ENCODE data around the gene NADSYN1. TPM values are rescaled to one million over a fixed set of nuclear protein-coding genes. Genes with fewer than 3 reads are reported as not detected.

The NADSYN1 gene
- total and polyA plus RNA-seq, 4 donors, result 62.8 to 79.3 (median 65.0) TPM

- no peaks in the 10 kb centered on the region for H3K9me3 ChIP-seq (ENCODE audit: control insufficient read depth in 4 of 4, insufficient read depth in 3 of 4, low read length in 3 of 4)
- no peak overlapping the region for H3K27ac ChIP-seq (ENCODE audit: low read depth in 1 of 2, low read length in 1 of 2)
- DNase-seq (no peak), ATAC-seq (ENCODE audit: insufficient read depth, low FRiP score) (no peak)
- no peaks in the 10 kb centered on the region for H3K4me1 ChIP-seq (ENCODE audit: control insufficient read depth in 5 of 5, insufficient read depth in 5 of 5, low read length in 5 of 5)
- H3K36me3 ChIP-seq (ENCODE audit: control insufficient read depth in 4 of 4, insufficient read depth in 4 of 4, low read length in 4 of 4), result no peaks in the 10 kb centered on the region
- no peak overlapping the region for H3K4me3 ChIP-seq
- TF ChIP-seq, protein P1, sequence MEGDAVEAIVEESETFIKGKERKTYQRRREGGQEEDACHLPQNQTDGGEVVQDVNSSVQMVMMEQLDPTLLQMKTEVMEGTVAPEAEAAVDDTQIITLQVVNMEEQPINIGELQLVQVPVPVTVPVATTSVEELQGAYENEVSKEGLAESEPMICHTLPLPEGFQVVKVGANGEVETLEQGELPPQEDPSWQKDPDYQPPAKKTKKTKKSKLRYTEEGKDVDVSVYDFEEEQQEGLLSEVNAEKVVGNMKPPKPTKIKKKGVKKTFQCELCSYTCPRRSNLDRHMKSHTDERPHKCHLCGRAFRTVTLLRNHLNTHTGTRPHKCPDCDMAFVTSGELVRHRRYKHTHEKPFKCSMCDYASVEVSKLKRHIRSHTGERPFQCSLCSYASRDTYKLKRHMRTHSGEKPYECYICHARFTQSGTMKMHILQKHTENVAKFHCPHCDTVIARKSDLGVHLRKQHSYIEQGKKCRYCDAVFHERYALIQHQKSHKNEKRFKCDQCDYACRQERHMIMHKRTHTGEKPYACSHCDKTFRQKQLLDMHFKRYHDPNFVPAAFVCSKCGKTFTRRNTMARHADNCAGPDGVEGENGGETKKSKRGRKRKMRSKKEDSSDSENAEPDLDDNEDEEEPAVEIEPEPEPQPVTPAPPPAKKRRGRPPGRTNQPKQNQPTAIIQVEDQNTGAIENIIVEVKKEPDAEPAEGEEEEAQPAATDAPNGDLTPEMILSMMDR (IDR thresholded peaks at IDR 0.05; ENCODE audit: control extremely low read depth, extremely low read depth), result no peak
- H3K27me3 ChIP-seq (ENCODE audit: control insufficient read depth in 3 of 3, insufficient read depth in 3 of 3, low read length in 2 of 3), result no peaks in the 10 kb centered on the region
- H3K9ac ChIP-seq (ENCODE audit: insufficient read depth in 1 of 2, low read length in 2 of 2), result no peak overlapping the region
- 91 to 93% methylated on average over 7 of the region's 7 CpGs for WGBS, 2 donors
These were observed 89.4 kb downstream of the NADSYN1 start for GRCh38 chr11:71542382-71542781.

- Histone ChIP-seq H3K36me3 (ENCODE audit: control insufficient read depth in 4 of 4, insufficient read depth in 4 of 4, low read length in 4 of 4) (no peaks in the 10 kb centered on the region), H3K27ac (ENCODE audit: low read depth in 1 of 2, low read length in 1 of 2) (no peak overlapping the region), H3K9me3 (ENCODE audit: control insufficient read depth in 4 of 4, insufficient read depth in 3 of 4, low read length in 3 of 4) (no peaks in the 10 kb centered on the region), H3K27me3 (ENCODE audit: control insufficient read depth in 3 of 3, insufficient read depth in 3 of 3, low read length in 2 of 3) (no peaks in the 10 kb centered on the region), H3K9ac (ENCODE audit: insufficient read depth in 1 of 2, low read length in 2 of 2) (no peak overlapping the region), H3K4me3 (no peak overlapping the region), H3K4me1 (ENCODE audit: control insufficient read depth in 5 of 5, insufficient read depth in 5 of 5, low read length in 5 of 5) (no peaks in the 10 kb centered on the region)
- ATAC-seq (ENCODE audit: insufficient read depth, low FRiP score), result no peak
- WGBS, 2 donors, result 80 to 81% methylated on average over 15 of the region's 15 CpGs
- DNase-seq, result no peak
- TF ChIP-seq, protein P1 (IDR thresholded peaks at IDR 0.05; ENCODE audit: control extremely low read depth, extremely low read depth), result no peak
These were observed 90.1 kb downstream of the NADSYN1 start for GRCh38 chr11:71542879-71543777.

DNA sequence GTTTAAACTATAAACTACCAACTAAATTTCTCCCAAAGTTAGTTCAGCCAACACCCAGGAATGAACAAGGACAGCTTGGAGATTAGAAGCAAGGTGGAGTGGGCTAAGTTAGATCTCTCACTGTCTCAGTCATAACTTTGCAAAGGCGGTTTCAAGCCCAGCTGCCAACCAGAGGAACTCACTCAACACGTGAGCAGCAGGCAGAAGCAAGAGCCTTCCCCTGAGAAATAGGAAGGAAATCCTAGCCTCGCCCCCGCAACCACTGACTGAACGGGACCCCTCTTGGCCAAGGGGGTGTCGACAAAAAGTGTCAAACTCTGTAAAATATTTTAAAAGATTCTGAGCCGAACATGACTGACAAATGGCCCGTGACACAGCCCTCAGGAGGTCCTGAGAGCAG lies 90.9 kb downstream of the NADSYN1 start:
- ATAC-seq (ENCODE audit: insufficient read depth, low FRiP score), result no peak
- TF ChIP-seq, protein P1 (IDR thresholded peaks at IDR 0.05; ENCODE audit: control extremely low read depth, extremely low read depth), result no peak
- Histone ChIP-seq H3K9me3 (ENCODE audit: control insufficient read depth in 4 of 4, insufficient read depth in 3 of 4, low read length in 3 of 4) (no peaks in the 10 kb centered on the region), H3K27me3 (ENCODE audit: control insufficient read depth in 3 of 3, insufficient read depth in 3 of 3, low read length in 2 of 3) (no peaks in the 10 kb centered on the region), H3K4me3 (no peak overlapping the region), H3K9ac (ENCODE audit: insufficient read depth in 1 of 2, low read length in 2 of 2) (no peak overlapping the region), H3K27ac (ENCODE audit: low read depth in 1 of 2, low read length in 1 of 2) (no peak overlapping the region), H3K36me3 (ENCODE audit: control insufficient read depth in 4 of 4, insufficient read depth in 4 of 4, low read length in 4 of 4) (no peaks in the 10 kb centered on the region), H3K4me1 (ENCODE audit: control insufficient read depth in 5 of 5, insufficient read depth in 5 of 5, low read length in 5 of 5) (no peaks in the 10 kb centered on the region)
- DNase-seq, result no peak
- WGBS, 2 donors, result 27 to 52% methylated on average over 8 of the region's 8 CpGs

Data from lung (tissue), 12 donors.